ENCODE data around the gene PFKFB4. TPM values are rescaled to one million over a fixed set of nuclear protein-coding genes. Genes with fewer than 3 reads are reported as not detected.

Gene PFKFB4
- total and polyA plus RNA-seq, 12 donors: 0.40 to 7.7 (median 1.2) TPM

- TF ChIP-seq CTCF (IDR thresholded peaks at IDR 0.05): no peak
- WGBS, 2 donors: 43 to 50% methylated on average over 39 of the region's 39 CpGs
- H3K9me3 ChIP-seq: no peaks in the 10 kb centered on the region
- peak overlapping the region in 5 of 10 donors; percentile 28 to 93 (median 36) for H3K27ac ChIP-seq
- peaks cover 31 to 56% (median 51%) of the 10 kb centered on the region in 9 donors for H3K4me1 ChIP-seq
- peak overlapping the region in 9 of 10 donors; percentile 21 to 55 (median 44) for H3K4me3 ChIP-seq
- intact Hi-C loops (cut with DNase I): loop anchor here in 1 of 10 donors (5.0 kb wide), 1 partner anchor 127 kb away; a partner anchor contains a TSS
- no peak for DNase-seq
- peaks cover 0 to 28% (median 0%) of the 10 kb centered on the region in 7 donors for H3K27me3 ChIP-seq
- peak in 1 of 8 donors; percentile 1 for ATAC-seq
- peaks cover 0 to 22% (median 7%) of the 10 kb centered on the region in 9 donors for H3K36me3 ChIP-seq
Observed at GRCh38 chr3:48594417-48595049, 37.9 kb upstream of the PFKFB4 start.

- Histone ChIP-seq H3K9me3 (no peaks in the 10 kb centered on the region), H3K27me3 (peaks cover 0 to 28% (median 0%) of the 10 kb centered on the region in 7 donors), H3K4me1 (peaks cover 19 to 44% (median 39%) of the 10 kb centered on the region in 9 donors), H3K36me3 (peaks cover 0 to 10% (median 0%) of the 10 kb centered on the region in 9 donors), H3K4me3 (no peak overlapping the region), H3K27ac (no peak overlapping the region)
- no peak for DNase-seq
- no peak for TF ChIP-seq CTCF (IDR thresholded peaks at IDR 0.05)
- WGBS, 2 donors: 93 to 97% methylated on average over 9 of the region's 9 CpGs
- ATAC-seq: no peak
- intact Hi-C loops (cut with DNase I): no loop called here
Observed at GRCh38 chr3:48593337-48593736, 36.7 kb upstream of the PFKFB4 start.

GRCh38 chr3:48592519-48593087 is 36.0 kb upstream of the PFKFB4 start:
- DNase-seq: no peak
- Histone ChIP-seq H3K4me3 (no peak overlapping the region), H3K27me3 (peaks cover 0 to 28% (median 0%) of the 10 kb centered on the region in 7 donors), H3K36me3 (peaks cover 0 to 3% (median 0%) of the 10 kb centered on the region in 9 donors), H3K9me3 (no peaks in the 10 kb centered on the region), H3K27ac (no peak overlapping the region), H3K4me1 (peaks cover 15 to 37% (median 32%) of the 10 kb centered on the region in 9 donors)
- no peak for ATAC-seq
- WGBS, 2 donors: 92 to 93% methylated on average over 21 of the region's 21 CpGs
- TF ChIP-seq CTCF (IDR thresholded peaks at IDR 0.05): no peak
- intact Hi-C loops (cut with DNase I): no loop called here

GRCh38 chr3:48591886-48592518 is 35.4 kb upstream of the PFKFB4 start:
- H3K27me3 ChIP-seq: peaks cover 0 to 28% (median 0%) of the 10 kb centered on the region in 7 donors
- peaks cover 0 to 4% (median 0%) of the 10 kb centered on the region in 9 donors for H3K36me3 ChIP-seq
- no peak for DNase-seq
- intact Hi-C loops (cut with DNase I): no loop called here
- no peak overlapping the region for H3K27ac ChIP-seq
- no peak for ATAC-seq
- H3K4me3 ChIP-seq: no peak overlapping the region
- H3K9me3 ChIP-seq: no peaks in the 10 kb centered on the region
- peaks cover 12 to 31% (median 26%) of the 10 kb centered on the region in 9 donors for H3K4me1 ChIP-seq
- 93 to 95% methylated on average over 22 of the region's 22 CpGs for WGBS, 2 donors
- TF ChIP-seq CTCF (IDR thresholded peaks at IDR 0.05): no peak

Data from heart right ventricle (tissue), 16 donors.